Activated CD8-positive, alpha-beta memory T cell treated with anti-CD3 and anti-CD28 coated beads, Interleukin-2, amount 50 U/mL, for 24 hours (primary cell): ENCODE results near the gene ZNF197.
"Not testable (repeated sequence)": the region's sequence is repeated elsewhere in the genome, so short reads cannot be mapped to it uniquely, and the experiment has no call there.

Experiments used
- DNase-seq: peaks from one replicate; pipeline ENCODE4 v3.0.0-alpha.2; 2020; ENCODE audit errors: extremely low read depth

Gene ZNF197

DNA sequence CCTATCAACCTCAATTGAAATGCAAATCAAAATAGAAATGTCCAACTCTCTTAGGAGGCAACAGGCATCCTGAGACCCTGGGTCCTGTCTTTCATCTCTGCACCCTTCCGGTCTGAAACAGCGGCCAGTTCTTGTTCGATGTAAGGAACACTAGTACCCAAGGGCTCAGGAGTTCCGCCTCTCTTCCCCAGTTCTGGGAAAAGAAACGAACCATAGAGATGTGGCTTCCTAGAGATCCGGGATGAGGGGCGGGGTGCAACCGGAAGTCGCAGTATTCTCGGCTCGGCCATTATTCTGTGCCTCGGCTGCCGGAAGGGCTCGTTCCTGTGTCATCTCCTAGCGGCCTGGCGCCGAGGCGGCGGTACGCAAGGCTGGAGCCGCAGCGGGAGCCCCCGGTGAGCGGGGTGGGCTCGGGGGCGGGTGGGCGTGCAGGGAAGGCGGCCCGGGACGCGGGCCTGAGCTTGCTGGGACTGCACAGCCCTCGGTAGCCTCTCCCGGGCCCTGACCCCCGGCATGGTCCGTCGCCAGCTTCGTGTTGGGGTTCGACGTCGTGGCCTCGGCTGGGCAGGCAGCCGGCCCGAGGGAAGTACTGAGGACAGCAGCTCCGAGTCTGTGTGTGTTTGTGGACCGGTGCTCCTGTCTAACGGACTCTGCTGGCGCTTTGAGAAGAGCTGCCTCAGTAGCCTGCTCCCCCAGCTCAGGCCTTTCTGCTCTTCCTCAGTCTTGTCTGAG lies at the start of gene ZNF197:
ZNF197 (plus strand) TSS at position 288 of the 732 bp plus-strand sequence. CDS start 4,119 bp downstream, outside the sequence.
- DNase-seq, result no peak

DNA sequence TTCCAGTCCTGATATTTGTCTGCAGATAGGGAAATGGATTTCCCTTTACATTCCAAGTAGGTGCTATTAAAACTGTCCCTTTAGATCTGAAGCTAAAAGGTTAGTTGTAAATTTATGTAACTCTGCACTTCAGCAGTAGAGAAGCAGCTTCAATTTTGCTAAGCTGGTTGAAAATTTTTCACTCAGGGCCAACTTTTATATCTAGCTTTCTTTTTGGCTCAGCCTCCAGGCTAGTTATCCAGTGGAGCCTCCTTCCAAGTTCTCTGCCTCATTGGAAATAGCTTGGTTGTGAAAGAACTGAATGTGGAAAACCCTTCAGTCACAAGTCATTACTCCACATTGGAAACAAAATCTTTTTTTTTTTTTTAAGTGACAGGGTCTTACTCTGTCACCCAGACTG lies 48.2 kb upstream of the ZNF197 start:
- no peak for DNase-seq

DNA sequence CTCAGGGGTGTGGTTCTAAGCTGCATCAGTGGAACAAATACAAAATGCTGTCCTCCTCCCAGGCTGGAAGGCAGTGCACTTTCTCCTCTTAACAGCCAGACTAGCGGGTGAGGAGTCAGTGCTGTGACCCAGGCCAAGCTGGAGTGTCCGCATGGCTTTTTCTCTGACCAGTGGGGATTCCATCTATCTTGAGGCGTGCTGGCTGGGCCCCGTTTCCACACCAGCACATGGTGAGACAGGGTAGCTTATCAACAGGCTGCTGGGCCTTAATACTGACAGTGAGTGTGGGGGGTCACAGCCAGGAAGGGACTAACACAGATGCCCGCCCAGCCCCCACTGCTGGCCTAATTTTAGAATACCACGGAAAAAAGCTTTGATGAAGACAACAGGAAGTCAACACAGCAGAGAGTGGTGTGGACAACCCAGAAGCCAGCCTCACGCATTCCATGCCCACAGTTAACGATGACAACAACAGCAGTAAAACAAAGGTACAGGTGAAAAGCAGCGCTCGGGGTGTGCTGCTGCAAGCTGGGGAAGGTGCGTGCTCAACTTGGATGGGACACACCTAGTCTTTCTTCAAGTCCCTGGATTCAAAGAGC lies 47.4 kb upstream of the ZNF197 start:
- not testable (repeated sequence) for DNase-seq

DNA sequence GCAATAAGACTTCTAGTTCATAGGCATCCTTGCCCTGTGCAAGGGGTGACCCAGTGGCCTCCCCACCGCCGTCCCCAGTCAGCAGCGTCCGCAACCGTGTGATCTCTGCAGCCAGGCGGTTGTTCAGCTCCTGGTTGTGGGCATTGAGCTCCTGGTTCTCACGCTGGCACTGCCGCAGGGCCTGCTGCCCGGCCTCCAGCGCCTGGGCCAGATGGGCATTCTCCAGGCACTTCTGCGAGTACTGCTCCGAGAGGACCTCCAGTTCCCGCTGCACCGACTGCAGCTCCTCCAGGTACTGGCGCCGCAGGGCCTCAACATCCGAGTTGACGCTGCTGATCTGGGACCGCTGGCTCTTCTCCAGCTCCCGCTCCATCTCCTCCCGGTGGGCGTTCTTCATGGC lies 46.5 kb upstream of the ZNF197 start:
- DNase-seq, result not testable (repeated sequence)

DNA sequence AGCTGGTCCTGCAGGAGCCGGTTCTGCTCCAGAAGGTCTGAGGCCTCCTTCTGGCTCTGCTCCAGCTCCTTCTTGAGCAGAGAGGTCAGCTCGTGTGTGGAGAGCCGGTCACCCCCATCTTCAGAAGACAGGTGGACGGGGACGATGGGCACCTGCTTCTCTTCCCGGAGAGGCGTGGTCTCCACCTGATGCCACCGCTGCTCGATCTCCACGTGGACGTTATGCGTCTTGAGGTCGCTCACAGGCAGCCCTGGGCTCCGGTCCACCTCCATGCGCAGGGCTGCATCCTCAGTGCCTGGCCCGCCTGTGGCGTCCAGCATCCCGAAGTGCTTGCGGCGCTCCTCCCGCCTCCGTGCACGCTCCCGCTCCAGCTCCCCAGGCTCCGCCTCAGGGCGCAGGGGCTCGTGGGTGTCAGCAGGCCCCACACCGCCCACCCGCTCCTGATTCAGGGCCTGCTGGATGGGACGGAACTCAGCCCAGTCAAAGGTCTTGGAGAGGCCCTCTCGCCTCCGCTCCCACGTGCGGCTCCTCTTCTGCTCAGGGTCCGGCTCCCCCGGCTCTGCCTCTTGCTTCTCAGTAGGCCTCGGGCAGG lies 45.8 kb upstream of the ZNF197 start:
- DNase-seq, result not testable (repeated sequence)

DNA sequence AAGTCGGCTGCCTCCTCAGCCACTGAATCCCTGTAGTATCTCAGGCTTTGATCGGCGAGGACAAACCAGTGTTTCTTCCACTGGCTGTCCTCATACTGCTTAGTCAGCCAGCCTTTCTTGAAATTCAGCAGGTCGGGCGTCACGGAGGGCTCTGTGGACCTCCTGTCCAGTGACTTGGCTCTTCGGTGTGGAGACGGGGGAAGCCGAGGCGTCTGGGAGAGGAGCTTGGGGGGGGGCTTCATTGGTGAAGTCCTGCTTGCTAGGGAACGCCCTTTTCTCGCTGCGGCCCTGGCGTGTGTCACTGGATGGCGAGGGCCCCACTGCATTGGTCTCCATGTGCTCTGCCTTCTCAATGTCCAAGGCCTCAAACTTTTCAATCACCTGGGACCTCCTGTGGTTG lies 45.1 kb upstream of the ZNF197 start:
- DNase-seq, result not testable (repeated sequence)

DNA sequence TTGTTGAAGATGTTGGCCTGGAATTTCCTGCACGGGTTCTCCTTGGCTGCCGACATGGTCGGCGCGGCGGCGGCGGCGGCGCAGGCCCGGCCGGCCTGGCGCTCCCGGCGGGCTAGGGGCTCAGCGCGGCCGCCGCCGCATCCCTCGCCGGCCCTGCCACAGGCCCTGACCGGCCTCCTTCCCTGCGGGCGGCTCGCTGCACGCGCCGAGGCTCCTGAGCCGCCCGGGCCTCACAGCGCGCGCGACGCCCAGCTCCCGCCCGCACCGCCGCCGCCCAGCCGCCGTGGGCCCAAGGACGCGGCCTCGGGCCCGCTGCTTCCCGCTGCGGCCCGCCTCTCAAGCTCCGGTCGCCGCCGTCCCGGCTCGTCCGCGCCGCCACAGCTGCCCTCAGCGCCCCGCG lies 43.9 kb upstream of the ZNF197 start:
- not testable (repeated sequence) for DNase-seq

DNA sequence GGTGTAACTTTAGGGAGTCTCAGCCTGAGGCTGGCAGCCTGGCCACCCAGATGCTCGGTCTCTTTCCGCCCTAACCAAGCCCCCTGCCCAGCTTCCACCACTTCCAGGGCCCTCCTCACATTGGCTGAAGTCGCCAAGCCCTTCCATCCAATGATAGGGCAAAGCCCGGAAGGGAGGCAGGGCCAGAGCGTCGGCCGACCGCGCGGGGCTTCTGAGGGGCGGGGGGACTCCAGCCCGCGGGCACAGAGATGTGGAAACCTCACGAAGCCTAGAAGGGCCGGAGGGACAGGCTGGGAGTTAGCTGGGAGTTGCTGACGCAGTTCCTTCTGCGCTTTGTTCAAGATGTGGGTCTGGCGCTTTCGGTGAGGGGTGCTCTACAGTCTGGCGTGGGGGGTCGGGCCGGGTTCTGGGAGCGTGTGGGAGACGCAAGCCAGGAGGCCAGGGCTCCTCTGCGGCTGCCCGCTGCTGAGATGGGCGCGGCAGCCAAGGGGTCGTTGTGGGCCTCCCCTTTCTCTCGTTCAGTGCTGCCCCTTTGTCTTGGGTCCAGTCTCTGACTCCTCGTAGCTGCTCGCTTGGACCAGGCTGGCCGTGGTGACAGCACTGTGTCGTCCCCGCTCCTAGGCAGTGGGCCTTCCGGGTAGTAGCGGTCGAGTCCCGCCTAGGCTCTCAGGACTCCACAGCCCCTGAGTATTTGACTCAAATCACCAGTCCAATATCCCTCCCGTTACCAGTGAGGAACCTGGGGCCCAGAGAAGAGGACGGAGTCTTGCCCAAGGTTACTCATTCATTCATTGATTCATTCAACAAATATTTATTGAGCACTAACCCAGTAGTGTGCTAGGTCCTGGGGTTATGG lies 40.0 kb upstream of the ZNF197 start, which contains the start of gene ZNF660:
ZNF660 (plus strand) TSS at position 319 of the 856 bp plus-strand sequence. CDS start 9,230 bp downstream, outside the sequence.
- no peak for DNase-seq

DNA sequence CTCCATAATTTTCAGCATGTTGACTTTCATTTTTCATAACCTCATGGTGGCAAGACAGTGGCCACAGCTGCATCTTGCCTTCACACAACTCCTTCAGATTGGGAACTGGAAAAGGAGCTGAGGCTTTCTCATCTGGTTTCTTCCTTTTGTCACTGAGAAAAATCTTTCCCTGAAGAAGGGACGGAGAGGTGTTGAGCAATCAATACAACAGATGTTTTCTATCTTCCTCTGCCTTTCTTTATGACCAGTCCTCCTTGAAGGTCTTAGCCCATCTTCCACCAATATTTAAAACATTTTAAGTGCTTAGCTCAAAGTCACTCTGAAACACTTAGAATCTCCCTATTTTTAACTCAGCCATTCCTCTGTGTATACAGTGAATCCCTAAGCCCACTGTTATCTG lies 28.2 kb upstream of the ZNF197 start:
- no peak for DNase-seq

DNA sequence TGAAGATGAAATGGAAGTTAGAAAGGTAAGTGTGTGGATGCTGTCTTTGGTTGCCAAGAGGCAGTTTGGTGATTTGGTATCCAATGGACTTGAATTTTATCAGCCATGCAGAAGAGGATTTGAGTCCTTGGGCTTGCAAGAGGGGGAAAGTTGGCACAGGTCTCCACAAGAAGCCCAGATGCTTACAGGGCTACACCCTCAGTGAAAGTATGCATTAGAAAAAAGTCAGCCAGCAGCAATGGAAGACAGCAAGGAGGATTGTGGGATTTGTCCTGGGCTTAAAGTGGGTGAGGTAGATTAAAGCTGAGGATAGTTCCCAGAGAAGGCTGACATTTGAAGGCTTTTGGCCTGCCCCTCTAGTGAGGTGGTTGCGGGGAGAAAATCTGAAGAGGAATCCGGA lies 23.1 kb upstream of the ZNF197 start:
- no peak for DNase-seq

DNA sequence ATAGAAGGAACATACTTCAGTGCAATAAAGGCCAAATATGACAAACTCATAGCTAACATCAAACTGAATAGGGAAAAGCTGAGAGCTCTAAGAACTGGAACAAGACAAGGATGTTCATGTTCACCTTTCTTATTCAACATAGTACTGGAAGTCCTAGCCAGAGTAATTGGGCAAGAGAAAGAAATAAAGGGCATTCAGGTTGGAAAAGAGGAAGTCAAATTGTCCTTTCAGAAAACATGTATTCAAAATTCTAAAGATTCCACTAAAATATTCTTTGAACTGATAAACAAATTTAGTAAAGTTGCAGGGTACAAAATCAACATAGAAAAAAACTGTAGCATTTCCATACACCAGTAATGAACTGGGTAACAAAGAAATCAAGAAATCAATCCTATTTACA lies 12.2 kb upstream of the ZNF197 start:
- DNase-seq, result no peak

DNA sequence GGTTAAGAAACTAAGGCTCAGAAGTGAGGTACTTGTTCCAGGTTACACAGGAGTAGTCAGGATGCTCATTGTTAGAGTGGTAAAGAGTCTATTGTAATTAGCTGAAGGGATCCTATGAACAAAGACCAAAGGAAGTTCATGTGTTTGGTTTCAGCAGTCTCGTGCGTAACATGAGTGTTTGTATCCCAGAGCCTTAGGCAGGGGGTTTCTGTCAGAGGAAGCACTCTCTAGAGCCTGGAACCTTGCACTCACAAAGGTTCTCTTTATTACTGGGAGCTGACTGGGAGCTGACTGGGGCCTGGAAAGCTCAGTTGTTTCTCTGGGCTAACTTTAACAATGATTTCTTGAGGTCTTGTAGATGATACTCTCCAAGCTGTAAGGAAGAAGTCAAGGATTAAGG lies 3.9 kb downstream of the ZNF197 start:
- DNase-seq, result no peak

DNA sequence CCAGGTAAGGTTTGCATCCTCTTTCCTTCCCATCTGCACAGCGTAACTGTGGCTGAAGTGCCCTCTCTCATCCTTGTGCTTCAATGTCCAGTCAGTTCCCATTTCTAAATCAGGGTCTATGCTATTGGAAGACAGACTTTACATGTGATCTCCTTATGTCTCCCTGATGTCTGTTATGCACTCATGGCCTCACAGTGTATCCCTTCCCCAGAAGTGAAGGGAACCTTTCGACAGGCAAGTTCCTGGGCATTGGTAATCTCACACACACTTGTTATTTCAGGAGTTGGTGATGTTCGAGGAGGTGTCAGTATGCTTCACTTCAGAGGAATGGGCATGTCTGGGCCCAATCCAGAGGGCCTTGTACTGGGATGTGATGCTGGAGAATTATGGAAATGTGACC lies 7.4 kb downstream of the ZNF197 start:
- DNase-seq, result no peak

DNA sequence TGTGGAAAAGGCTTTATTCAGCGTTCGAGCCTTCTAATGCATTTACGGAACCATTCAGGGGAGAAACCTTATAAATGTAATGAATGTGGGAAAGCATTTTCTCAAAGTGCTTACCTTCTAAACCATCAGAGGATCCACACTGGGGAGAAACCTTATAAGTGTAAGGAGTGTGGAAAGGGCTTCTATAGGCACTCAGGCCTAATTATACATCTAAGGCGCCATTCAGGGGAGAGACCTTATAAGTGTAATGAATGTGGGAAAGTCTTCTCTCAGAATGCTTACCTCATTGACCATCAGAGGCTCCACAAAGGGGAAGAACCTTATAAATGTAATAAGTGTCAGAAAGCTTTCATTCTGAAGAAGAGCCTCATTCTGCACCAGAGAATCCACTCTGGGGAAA lies 17.5 kb downstream of the ZNF197 start:
- no peak for DNase-seq

DNA sequence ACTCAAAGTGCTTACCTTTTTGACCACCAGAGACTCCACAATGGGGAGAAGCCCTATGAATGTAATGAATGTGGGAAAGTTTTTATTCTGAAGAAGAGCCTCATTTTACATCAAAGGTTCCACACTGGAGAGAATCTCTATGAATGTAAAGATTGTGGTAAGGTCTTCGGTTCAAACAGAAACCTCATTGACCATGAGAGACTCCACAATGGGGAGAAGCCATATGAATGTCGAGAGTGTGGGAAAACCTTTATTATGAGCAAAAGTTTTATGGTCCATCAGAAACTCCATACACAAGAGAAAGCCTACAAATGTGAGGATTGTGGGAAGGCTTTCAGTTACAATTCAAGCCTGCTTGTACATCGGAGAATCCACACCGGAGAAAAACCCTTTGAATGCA lies 18.2 kb downstream of the ZNF197 start:
- DNase-seq, result no peak

DNA sequence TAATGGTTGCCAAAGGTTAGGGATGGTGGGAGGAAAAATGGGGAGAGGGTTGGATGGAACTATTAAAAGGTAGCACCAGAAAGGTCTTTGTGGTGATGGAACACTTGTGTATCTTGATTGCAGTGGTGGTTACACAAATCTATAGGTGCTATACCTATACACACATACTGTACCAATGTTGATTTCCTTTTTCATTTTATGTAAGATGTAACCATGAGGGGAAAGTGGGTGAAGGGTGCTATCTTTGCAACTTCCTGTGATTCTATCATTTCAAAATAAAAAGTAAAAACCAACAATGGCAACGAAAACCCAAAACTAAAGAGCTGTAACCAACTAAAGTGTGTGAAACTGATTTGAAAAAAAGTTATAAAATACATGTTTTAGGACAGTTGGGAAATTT lies 22.9 kb downstream of the ZNF197 start:
- DNase-seq, result no peak

DNA sequence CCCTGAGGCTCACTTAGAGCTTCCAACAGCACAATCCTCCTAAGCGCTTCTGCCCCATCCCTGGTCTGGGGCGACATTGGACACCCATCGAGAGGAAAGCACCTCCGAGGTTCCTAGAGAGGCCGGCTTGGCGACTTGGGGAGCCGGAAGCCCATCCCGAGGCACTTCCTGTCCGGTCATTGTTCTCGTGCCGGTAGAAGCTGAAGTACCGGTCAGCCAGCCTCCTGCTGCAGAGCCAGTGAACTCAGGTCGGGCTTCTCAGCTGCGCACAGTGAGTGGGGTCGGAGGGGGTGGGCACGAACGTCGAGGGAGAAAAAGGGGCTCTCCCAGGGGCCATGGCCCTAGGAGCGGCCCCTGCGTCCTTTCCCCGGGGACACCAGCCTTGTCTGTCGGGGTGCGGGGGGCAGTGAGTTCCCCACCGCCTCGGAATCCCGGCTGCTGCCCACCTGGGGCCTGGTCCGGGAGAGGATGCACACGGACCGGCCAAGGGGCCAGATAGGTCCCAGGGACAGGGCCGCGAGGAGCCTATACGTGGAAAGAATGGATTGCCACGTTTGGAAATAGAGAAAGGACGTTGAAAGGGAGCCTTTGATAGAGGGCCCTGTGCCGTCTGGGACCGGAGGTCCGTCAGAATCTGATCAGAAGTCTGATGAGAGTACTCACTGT lies 23.9 kb downstream of the ZNF197 start, which contains the start of gene ZNF35:
ZNF35 (plus strand) TSS at position 169 of the 666 bp plus-strand sequence. CDS start 2,336 bp downstream, outside the sequence.
- DNase-seq, result no peak

DNA sequence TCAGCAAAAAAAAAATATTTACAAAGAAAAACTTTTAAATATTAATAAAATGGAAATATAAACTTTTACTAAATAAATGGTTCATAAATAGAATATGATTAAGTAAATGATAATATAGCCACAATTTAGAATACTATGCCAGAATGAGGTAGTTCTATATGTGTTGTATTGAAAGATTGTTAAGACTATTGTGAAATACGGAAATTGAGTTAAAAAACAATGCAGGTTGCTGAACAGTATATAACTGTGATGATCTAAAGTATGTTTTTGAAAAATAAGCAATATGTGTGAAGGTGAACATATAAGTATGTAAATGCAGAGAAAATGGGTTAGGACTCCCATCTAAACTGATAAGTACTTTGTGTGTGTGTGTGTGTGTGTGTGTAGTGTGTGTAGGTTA lies 24.9 kb downstream of the ZNF197 start:
- DNase-seq, result no peak

DNA sequence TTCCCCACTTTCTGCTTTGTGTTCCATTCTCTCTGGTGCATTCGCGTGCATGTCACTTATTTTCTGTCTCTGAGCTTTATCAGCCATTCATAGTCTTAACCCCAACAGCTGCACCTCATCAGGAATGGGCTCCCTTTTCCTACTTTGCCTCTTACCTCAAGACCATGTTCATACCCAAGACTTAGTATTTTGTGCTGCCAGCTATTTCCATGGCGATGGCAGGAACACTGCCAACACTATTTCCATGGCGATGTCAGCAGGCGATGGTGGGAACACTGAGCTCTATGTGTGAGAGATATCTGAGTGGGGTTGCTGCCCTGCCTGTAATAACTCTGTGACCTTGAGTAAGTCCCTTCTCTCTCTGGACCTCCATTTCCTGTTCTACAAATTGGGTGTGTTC lies 29.2 kb downstream of the ZNF197 start:
- DNase-seq, result no peak

DNA sequence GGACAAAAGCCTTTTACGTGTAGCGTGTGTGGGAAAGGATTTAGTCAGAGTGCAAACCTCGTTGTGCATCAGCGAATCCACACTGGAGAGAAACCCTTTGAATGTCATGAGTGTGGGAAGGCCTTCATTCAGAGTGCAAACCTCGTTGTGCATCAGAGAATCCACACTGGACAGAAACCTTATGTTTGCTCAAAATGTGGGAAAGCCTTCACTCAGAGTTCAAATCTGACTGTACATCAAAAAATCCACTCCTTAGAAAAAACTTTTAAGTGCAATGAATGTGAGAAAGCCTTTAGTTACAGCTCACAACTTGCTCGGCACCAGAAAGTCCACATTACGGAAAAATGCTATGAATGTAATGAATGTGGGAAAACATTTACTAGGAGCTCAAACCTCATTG lies 34.2 kb downstream of the ZNF197 start:
- DNase-seq, result no peak

DNA sequence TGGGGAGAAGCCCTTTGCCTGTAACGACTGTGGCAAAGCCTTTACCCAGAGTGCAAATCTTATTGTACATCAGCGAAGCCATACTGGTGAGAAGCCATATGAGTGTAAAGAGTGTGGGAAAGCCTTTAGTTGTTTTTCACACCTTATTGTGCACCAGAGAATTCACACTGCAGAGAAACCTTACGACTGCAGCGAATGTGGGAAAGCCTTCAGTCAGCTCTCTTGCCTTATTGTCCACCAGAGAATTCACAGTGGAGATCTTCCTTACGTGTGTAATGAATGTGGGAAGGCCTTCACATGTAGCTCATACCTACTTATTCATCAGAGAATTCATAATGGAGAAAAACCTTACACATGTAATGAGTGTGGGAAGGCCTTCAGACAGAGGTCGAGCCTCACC lies 34.6 kb downstream of the ZNF197 start:
- DNase-seq, result no peak
